ENCODE data around the gene PRR16.

- TF ChIP-seq CTCF (IDR thresholded peaks at IDR 0.05) (no peak), POLR2A (IDR thresholded peaks at IDR 0.05) (no peak)
Measured at GRCh38 chr5:120450910-120451309, 13.2 kb upstream of the PRR16 start.
